ENCODE data around the gene GARIN5A.

The GARIN5A gene

GRCh38 chr19:50500060-50500752 is 23.6 kb upstream of the GARIN5A start:
- TF ChIP-seq ZNF274 (IDR thresholded peaks at IDR 0.05; ENCODE audit: low read depth, low read length) = no peak
- H3K4me3 ChIP-seq (ENCODE audit: low read length) = no peak overlapping the region

DNA sequence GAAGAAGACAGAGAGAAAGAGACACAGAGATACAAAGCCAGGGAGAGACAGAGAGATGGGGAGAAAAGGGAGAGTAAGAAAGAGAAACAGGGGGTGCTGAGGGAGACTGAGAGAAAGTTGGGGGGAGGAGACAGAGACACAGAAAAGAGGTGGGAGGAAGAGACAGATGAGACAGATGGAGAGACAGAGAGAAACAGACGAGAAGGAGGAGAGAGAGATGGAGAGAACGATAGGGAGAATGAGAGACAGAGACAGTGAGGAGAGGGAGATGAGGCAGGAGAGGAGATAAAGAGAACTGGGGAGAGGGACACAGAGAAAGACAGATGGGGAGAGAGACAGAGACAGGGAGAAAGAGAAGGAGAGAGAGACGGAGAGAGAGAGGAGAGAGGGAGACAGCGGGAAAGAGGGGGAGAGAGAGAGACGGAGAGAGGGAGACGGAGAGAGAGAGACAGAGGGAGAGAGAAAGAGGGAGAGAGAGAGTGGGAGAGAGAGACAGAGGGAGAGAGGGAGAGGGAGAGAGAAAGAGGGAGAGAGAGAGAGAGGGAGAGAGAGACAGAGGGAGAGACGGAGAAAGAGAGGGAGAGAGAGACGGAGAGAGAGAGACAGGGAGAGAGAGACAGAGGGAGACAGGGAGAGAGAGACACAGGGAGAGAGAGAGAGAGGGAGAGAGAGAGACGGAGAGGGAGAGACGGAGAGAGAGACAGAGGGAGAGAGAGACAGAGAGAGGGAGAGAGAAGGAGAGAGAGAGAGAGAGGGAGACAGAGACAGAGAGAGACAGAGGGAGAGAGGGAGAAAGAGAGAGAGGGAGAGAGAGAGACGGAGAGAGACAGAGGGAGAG is 21.8 kb upstream of the GARIN5A start:
- no peak for TF ChIP-seq ZNF274 (IDR thresholded peaks at IDR 0.05; ENCODE audit: low read depth, low read length)
- no peak overlapping the region for H3K4me3 ChIP-seq (ENCODE audit: low read length)

GRCh38 chr19:50497022-50497405 is 20.4 kb upstream of the GARIN5A start:
- H3K4me3 ChIP-seq (ENCODE audit: low read length) = no peak overlapping the region
- no peak for TF ChIP-seq ZNF274 (IDR thresholded peaks at IDR 0.05; ENCODE audit: low read depth, low read length)

GRCh38 chr19:50496189-50497021 is 19.8 kb upstream of the GARIN5A start:
- no peak overlapping the region for H3K4me3 ChIP-seq (ENCODE audit: low read length)
- no peak for TF ChIP-seq ZNF274 (IDR thresholded peaks at IDR 0.05; ENCODE audit: low read depth, low read length)

- H3K4me3 ChIP-seq (ENCODE audit: low read length) = no peak overlapping the region
- no peak for TF ChIP-seq ZNF274 (IDR thresholded peaks at IDR 0.05; ENCODE audit: low read depth, low read length)
Measured at GRCh38 chr19:50495020-50495531, 18.4 kb upstream of the GARIN5A start.

GRCh38 chr19:50494186-50495019 is 17.8 kb upstream of the GARIN5A start:
- no peak for TF ChIP-seq ZNF274 (IDR thresholded peaks at IDR 0.05; ENCODE audit: low read depth, low read length)

DNA sequence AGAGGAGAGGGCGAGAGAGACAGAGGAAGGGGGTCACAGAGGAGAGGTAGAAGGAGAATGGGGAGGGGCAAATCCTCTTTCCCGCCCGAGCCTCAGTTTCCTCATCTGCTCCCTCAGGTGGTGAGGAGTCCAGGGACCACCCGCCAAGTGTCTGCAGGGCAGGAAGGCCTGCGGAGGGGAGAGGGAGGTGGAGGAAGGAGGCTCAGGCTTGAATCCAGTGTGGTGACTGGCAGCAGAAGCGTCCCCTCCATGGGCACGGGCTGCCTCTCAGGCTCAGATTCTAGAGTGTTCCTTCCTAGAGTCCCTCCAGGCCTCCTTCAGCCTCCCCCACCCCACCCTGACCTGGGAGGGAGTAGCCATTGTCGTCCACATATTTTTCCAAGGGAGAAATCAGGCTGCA is 16.5 kb upstream of the GARIN5A start:
- TF ChIP-seq ZNF274 (IDR thresholded peaks at IDR 0.05; ENCODE audit: low read depth, low read length) = no peak
- H3K4me3 ChIP-seq (ENCODE audit: low read length) = no peak overlapping the region

More at GRCh38 chr19:50494186-50495019, 17.8 kb upstream of the GARIN5A start:
- no peak overlapping the region for H3K4me3 ChIP-seq (ENCODE audit: low read length)

DNA sequence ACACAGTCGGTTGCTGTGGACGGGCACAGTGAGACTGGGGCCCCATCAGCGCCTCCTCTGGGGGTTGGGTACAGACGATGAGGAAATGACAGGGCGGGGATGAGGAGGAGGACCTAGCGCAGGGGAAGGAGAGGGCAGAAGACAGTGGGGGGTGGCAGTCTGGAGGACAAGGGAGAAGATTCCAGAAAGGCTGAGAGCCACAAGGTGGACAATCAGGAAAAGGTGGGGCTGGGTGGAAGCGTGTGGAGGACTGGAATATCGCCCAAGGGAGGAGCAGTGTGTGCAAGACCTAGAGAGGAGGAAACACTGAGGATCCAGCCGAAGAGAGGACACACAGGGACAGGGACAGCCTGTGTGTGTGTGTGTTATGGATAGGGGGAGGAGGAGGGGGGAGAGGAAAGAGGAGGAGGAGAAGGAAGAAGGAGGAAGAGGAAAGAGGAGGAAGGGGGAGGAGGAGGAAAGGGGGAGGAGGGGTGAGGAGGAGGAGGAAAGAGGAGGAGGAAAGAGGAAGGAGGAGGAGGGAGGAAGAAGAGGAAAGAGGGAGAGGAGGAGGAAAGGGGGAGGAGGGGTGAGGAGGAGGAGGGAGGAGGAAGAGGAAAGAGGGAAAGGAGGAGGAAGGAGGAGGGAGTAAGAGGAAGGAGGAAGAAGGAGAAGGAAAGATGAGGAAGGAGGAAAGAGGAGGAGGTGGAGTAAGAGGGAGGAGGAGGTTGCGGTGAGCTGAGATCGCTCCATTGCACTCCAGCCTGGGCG is 15.8 kb upstream of the GARIN5A start:
- no peak overlapping the region for H3K4me3 ChIP-seq (ENCODE audit: low read length)

GRCh38 chr19:50490991-50491472 is 14.4 kb upstream of the GARIN5A start:
- no peak for TF ChIP-seq ZNF274 (IDR thresholded peaks at IDR 0.05; ENCODE audit: low read depth, low read length)
- H3K4me3 ChIP-seq (ENCODE audit: low read length) = no peak overlapping the region

More for the DNA sequence above, 15.8 kb upstream of the GARIN5A start:
- TF ChIP-seq ZNF274 (IDR thresholded peaks at IDR 0.05; ENCODE audit: low read depth, low read length) = no peak

GRCh38 chr19:50490411-50490811 is 13.8 kb upstream of the GARIN5A start:
- no peak overlapping the region for H3K4me3 ChIP-seq (ENCODE audit: low read length)
- no peak for TF ChIP-seq ZNF274 (IDR thresholded peaks at IDR 0.05; ENCODE audit: low read depth, low read length)

GRCh38 chr19:50489461-50490011 is 12.9 kb upstream of the GARIN5A start:
- TF ChIP-seq ZNF274 (IDR thresholded peaks at IDR 0.05; ENCODE audit: low read depth, low read length) = no peak
- H3K4me3 ChIP-seq (ENCODE audit: low read length) = no peak overlapping the region

Measured in GM08714 (cell line).